HG02763 (cell line): Measurements from ENCODE around the gene PSMB2.

Source experiments
- ATAC-seq: cut with Tn5 transposase; IDR thresholded peaks from one replicate; pipeline ENCODE4 v1.9.1; 2021; ENCODE audit warnings: mild to moderate bottlenecking, moderate library complexity; ENCODE audit not compliant: unreplicated experiment

Gene PSMB2

GRCh38 chr1:35558374-35559316 lies 82.7 kb downstream of the PSMB2 start:
- ATAC-seq: no peak

GRCh38 chr1:35557611-35558373 lies 83.5 kb downstream of the PSMB2 start, which contains the start of gene NCDN:
NCDN (plus strand) TSS chr1:35557799; CDS start chr1:35558191, 392 bp downstream.
- ATAC-seq: peak; percentile 78

- ATAC-seq: peak; percentile 76
These were observed 84.2 kb downstream of the PSMB2 start, which contains the start of gene KIAA0319L for GRCh38 chr1:35557118-35557610. KIAA0319L (minus strand) TSS chr1:35557403; CDS start chr1:35554491, 2,912 bp downstream.

- no peak for ATAC-seq
These were observed 84.7 kb downstream of the PSMB2 start for GRCh38 chr1:35556484-35557117.

GRCh38 chr1:35555601-35556477 lies 85.5 kb downstream of the PSMB2 start:
- no peak for ATAC-seq

GRCh38 chr1:35555212-35555584 lies 86.1 kb downstream of the PSMB2 start:
- no peak for ATAC-seq

GRCh38 chr1:35554266-35555211 lies 86.8 kb downstream of the PSMB2 start:
- ATAC-seq: no peak

GRCh38 chr1:35553851-35554250 lies 87.5 kb downstream of the PSMB2 start:
- ATAC-seq: no peak
